Large intestine (tissue), 3 donors: ENCODE measurements around the gene PRKN. TPM values are rescaled to one million over a fixed set of nuclear protein-coding genes. Genes with fewer than 3 reads are reported as not detected.
"Not testable (repeated sequence)": the region's sequence is repeated elsewhere in the genome, so short reads cannot be mapped to it uniquely, and the experiment has no call there.

Experiments
- DNase-seq, 2 donors: peaks; one replicate each; pipeline versions ENCODE4 v3.0.0 to v3.0.0-alpha.2; 2013
- H3K27ac ChIP-seq: one replicate; pipeline ENCODE4 v1.5.1; 2013; ENCODE audit warnings: low read length
- H3K27me3 ChIP-seq: 2 replicates; pipeline ENCODE4 v1.6.1; 2013; ENCODE audit warnings: low read length; ENCODE audit not compliant: control insufficient read depth, insufficient read depth
- H3K36me3 ChIP-seq: 2 replicates; pipeline ENCODE4 v1.6.1; 2013; ENCODE audit warnings: low read length; ENCODE audit not compliant: control insufficient read depth, insufficient read depth
- H3K4me1 ChIP-seq: one replicate; pipeline ENCODE4 v1.6.1; 2013; ENCODE audit warnings: low read length; ENCODE audit not compliant: control insufficient read depth, insufficient read depth
- H3K4me3 ChIP-seq: one replicate; pipeline ENCODE4 v1.5.1; 2013; ENCODE audit warnings: low read length
- H3K9me3 ChIP-seq: one replicate; pipeline ENCODE4 v1.6.1; 2013; ENCODE audit warnings: mild to moderate bottlenecking, low read depth, low read length, moderate library complexity; ENCODE audit not compliant: control insufficient read depth
- WGBS: methylation state at CpG from one replicate; pipeline ENCODE4 v1.1.5; 2013; ENCODE audit warnings: low lambda C conversion rate; ENCODE audit not compliant: insufficient coverage; 5-methylcytosine and 5-hydroxymethylcytosine counted together
- polyA plus RNA-seq: library from polyadenylated mRNA; unstranded; fragments of 120-200 nt; gene quantifications from one replicate; pipeline ENCODE4 v1.2.1, GENCODE V29; 2013

The PRKN gene
- polyA plus RNA-seq, 1 donor: 2.5 TPM

DNA sequence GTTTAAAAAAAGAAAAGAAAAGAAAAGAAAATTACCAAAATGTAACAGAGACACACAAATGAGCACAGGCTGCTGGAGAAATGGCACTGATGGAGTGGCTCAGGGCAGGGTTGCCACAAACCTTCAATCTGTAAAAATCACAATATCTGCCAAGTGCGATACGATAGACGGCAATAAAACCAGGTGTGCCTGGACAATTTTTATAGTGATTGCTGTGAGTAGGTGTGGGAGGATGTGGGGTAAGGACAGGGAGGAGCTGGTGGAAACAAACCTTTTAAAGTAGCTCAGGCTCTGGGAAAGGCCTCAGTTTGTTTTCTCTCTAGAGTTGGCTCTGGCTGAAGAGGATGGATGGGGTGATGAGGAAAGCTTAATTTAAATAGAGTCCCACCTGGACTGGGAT, 861.0 kb downstream of the PRKN start:
- 100% methylated on average over 3 of the region's 3 CpGs for WGBS
- Histone ChIP-seq H3K4me1 (no peaks in the 10 kb centered on the region), H3K27me3 (no peaks in the 10 kb centered on the region), H3K9me3 (no peaks in the 10 kb centered on the region), H3K27ac (no peak overlapping the region), H3K4me3 (no peak overlapping the region), H3K36me3 (no peaks in the 10 kb centered on the region)
- no peak for DNase-seq

DNA sequence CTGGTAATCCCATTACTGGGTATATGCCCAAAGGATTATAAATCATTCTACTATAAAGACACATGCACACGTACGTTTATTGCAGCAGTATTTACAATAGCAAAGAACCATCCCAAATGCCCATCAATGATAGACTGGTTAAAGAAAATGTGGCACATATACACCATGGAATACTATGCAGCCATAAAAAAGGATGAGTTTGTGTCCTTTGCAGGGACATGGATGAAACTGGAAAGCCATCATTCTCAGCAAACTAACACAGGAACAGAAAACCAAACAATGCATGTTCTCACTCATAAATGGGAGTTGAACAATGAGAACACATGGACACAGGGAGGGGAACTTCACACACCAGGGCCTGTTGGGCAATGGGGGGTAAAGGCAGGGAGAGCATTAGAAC, 866.5 kb downstream of the PRKN start:
- not testable (repeated sequence) for DNase-seq, H3K4me1 ChIP-seq, H3K27me3 ChIP-seq, H3K4me3 ChIP-seq, H3K27ac ChIP-seq, H3K36me3 ChIP-seq, H3K9me3 ChIP-seq
- WGBS: no CpG with 5 or more reads among the region's 2 CpGs

DNA sequence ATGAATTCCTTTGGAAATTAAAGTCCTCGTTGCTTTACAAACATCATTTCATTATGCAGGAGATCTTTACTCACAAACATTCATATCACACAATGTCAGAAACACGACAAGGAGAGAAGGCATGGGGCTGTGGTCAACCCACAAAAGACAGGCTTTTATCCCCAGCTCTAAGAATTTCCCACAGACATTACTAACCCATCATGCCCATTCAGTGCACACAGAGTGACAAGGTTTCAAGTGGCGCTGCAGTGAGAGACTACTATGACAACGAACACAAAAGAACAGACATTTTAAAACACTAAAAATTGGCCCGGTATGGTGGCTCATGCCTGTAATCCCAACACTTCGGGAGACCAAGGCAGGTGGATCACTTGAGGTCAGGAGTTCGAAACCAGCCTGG, 873.9 kb downstream of the PRKN start:
- WGBS: no CpG with 5 or more reads among the region's 7 CpGs
- H3K4me1 ChIP-seq: no peaks in the 10 kb centered on the region
- H3K27ac ChIP-seq: no peak overlapping the region
- H3K9me3 ChIP-seq: no peaks in the 10 kb centered on the region
- H3K27me3 ChIP-seq: no peaks in the 10 kb centered on the region
- H3K4me3 ChIP-seq: no peak overlapping the region
- no peaks in the 10 kb centered on the region for H3K36me3 ChIP-seq
- no peak for DNase-seq

DNA sequence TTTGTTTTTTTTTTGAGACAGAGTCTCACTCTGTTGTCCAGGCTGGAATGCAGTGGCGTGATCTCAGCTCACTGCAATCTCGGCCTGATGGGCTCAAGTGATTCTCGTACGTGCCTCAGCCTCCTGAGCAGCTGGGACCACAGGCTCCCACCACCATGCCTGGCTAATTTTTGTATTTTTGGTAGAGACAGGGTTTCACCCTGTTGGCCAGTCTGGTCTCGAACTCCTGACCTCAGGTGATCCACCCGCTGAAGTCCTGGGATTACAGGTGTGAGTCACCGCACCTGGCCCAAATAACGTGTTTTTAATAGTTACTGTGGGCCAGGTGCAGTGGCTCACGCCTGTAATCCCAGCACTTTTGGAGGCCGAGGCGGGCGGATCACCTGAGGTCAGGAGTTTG, 876.1 kb downstream of the PRKN start:
- H3K9me3 ChIP-seq, DNase-seq: not testable (repeated sequence)
- WGBS: no CpG with 5 or more reads among the region's 12 CpGs

DNA sequence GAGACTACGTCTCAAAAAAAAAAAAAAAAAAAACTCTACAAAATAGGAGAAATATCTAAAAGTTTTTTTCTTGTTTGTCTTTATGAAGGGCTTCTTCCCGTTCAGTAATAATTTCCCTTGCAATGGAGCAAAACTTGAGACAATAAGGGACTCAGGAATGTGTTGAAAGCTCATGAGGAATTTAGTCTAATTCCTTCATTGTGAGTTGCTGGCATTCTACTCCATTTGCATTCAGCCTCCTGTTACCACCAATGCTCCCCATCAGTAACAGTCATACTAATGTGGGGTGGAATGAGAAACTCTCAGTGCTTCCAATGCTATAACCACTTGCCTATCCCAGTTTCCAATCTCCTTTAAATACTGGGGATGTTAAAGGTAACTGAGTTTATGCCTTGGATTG, 877.0 kb downstream of the PRKN start:
- Histone ChIP-seq H3K4me3 (no peak overlapping the region), H3K9me3 (no peaks in the 10 kb centered on the region), H3K27me3 (no peaks in the 10 kb centered on the region), H3K36me3 (no peaks in the 10 kb centered on the region), H3K4me1 (no peaks in the 10 kb centered on the region), H3K27ac (no peak overlapping the region)
- WGBS: 80% methylated on average over 1 of the region's 2 CpGs
- DNase-seq: no peak

More for the DNA sequence above, 876.1 kb downstream of the PRKN start:
- H3K27ac ChIP-seq, H3K36me3 ChIP-seq, H3K4me3 ChIP-seq, H3K4me1 ChIP-seq, H3K27me3 ChIP-seq: not testable (repeated sequence)

DNA sequence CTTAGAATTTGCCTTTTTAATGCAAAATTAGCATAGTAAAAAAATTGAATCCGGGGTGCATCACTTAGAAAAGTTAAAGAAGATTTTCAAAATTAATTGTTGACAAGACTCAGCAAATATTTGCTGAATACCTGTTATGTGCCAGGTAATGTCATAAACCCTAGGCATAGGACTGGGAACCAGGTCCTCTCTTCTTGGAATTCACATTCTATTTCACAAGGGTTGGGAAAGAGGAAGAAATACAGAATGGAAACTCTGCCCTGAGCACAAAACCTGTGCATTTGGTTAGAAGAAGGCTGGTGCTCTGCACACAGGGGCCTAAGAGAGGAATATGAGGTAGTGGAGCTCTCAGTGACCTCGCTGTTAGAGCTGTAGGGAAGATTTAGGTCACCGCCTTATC, 879.9 kb downstream of the PRKN start:
- Histone ChIP-seq H3K9me3 (no peaks in the 10 kb centered on the region), H3K4me1 (no peaks in the 10 kb centered on the region), H3K36me3 (no peaks in the 10 kb centered on the region), H3K27ac (no peak overlapping the region), H3K4me3 (no peak overlapping the region), H3K27me3 (no peaks in the 10 kb centered on the region)
- WGBS: no CpG with 5 or more reads among the region's 3 CpGs
- no peak for DNase-seq

DNA sequence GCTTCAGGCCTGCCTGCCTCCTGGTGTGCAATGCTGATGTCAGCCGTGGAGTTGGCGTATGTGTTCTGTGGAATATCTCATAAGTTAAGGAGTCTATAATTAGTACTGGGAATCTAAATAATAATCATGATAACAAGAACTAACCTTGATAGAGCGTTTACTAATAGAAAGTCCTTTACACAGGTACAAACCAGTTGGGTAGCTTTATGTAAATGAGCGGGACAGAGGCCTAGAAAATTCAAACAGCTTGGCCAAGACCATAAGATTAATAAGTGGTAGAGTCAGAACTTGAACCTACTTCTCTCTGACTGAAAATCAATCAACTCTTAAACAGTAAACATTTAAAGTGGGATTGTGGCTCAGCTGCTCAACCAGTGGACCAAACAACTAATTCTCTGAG, 882.8 kb downstream of the PRKN start:
- no peak overlapping the region for H3K4me3 ChIP-seq
- no peaks in the 10 kb centered on the region for H3K9me3 ChIP-seq
- H3K36me3 ChIP-seq: no peaks in the 10 kb centered on the region
- no peaks in the 10 kb centered on the region for H3K4me1 ChIP-seq
- no peak overlapping the region for H3K27ac ChIP-seq
- WGBS: 100% methylated on average over 1 of the region's 4 CpGs
- H3K27me3 ChIP-seq: no peaks in the 10 kb centered on the region
- DNase-seq: no peak

DNA sequence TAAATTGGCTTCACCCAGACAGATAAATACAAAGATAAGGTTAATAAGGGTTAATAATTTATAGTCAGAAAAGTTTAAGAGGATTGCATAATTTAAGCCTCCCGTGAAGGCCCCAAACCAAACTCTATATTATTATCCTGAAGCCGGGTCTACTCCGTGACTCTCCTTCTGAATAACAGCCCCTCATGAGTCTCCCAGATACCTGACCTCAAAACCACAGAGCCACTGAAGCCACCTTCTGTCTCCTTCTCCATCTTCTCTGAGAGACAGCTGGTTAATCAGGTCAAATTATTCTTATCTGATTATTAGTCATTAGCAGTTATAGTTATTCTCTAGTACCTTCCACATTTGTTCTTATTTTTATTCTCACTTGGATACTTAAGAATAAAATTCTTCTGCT, 884.5 kb downstream of the PRKN start:
- H3K27ac ChIP-seq: no peak overlapping the region
- H3K9me3 ChIP-seq: no peaks in the 10 kb centered on the region
- peaks cover 3% of the 10 kb centered on the region for H3K4me1 ChIP-seq
- DNase-seq: no peak
- WGBS: 50% methylated on average over 2 of the region's 3 CpGs
- H3K27me3 ChIP-seq: no peaks in the 10 kb centered on the region
- no peaks in the 10 kb centered on the region for H3K36me3 ChIP-seq
- no peak overlapping the region for H3K4me3 ChIP-seq

DNA sequence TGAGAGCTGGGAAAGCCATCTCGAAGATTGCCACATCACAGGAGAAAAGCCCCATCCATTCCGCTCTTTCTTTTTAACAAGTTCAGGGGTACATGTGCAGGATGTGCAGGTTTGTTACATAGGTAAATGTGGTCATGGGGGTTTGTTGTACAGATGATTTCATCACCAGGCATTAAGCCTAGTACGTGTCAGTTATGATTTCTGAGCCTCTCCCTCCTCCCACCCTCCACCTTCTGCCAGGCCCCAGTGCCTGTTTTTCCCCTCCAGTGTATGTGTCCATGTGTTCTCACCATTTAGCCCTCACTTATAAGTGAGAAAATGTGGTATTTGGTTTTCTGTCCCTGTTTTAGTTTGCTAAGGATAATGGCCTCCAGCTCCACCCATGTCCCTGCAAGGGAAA, 887.2 kb downstream of the PRKN start:
- no peaks in the 10 kb centered on the region for H3K36me3 ChIP-seq
- H3K9me3 ChIP-seq: no peaks in the 10 kb centered on the region
- H3K4me3 ChIP-seq: no peak overlapping the region
- no peak for DNase-seq
- no CpG with 5 or more reads among the region's 3 CpGs for WGBS
- H3K4me1 ChIP-seq: peaks cover 3% of the 10 kb centered on the region
- H3K27ac ChIP-seq: no peak overlapping the region
- no peaks in the 10 kb centered on the region for H3K27me3 ChIP-seq

DNA sequence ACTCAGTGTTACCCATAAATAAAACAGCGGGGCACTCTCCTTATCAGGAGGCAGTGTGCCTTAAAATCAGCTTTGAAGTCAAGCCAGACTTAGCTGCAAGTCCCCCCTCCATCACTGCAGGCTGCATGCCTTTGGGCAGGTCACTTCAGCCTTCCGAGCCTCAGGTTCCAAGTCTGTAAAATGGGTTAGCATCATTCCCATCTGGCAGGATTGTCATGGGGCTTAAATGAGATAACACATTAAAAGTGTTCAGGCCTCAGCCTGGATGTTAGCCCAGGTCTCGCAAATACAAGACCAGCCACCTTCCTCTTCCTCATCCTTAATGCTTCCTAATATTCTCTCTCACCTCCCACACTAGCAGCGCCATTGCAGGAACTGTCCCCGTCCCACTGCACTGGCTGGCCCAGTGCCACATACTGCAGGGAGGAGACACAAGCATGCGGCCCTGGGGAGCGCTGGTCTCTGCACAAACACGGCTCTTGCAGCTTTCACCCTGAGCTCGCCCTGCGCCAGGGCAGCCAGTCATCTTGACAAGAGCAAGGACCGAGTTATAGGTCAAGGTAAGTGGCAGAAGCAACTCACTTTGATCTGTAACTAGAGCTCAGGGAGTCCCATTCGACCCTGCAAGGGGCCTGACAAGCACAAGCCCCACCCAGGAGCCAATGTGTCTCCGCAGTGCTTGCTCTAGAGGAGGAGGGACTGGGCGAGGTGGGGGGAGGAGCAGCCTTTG, 889.1 kb downstream of the PRKN start:
- Histone ChIP-seq H3K27me3 (no peaks in the 10 kb centered on the region), H3K27ac (no peak overlapping the region), H3K9me3 (no peaks in the 10 kb centered on the region), H3K4me1 (peaks cover 3% of the 10 kb centered on the region), H3K4me3 (no peak overlapping the region), H3K36me3 (no peaks in the 10 kb centered on the region)
- 10% methylated on average over 2 of the region's 14 CpGs for WGBS
- DNase-seq: no peak

DNA sequence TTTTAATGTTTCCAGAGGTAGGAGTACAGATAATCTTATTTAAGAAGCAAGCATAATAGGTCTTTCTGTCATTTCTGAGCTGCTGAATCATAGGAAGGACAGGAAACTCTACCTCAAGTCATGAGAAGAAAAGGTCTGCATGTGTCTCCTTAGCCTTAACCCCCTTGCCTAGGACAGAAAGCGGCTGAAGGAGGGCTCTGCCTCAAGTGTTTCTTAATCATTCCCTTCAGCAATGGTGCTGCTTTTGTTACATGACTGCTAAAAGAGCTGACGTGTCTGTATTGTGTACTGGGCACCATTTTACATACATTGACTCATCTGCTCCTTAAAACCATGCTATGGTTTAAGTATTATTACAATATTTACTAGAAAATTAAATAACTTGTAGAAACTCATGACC, 889.7 kb downstream of the PRKN start:
- Histone ChIP-seq H3K36me3 (no peaks in the 10 kb centered on the region), H3K4me1 (peaks cover 3% of the 10 kb centered on the region), H3K27me3 (no peaks in the 10 kb centered on the region), H3K4me3 (no peak overlapping the region), H3K9me3 (no peaks in the 10 kb centered on the region), H3K27ac (no peak overlapping the region)
- no peak for DNase-seq
- no CpG with 5 or more reads among the region's 2 CpGs for WGBS
